Caco-2 (cell line): Measurements from ENCODE around the gene CPED1. TPM values are rescaled to one million over a fixed set of nuclear protein-coding genes. Genes with fewer than 3 reads are reported as not detected.

Experiments used
- BruUV-seq: library from RNA; stranded (reverse); fragments of 400-500 nt; replicated peaks from 2 replicates; lab custom pipeline; 2021; lab: Mats Ljungman, UMichigan
- CTCF ChIA-PET: fragments of 300-600 bp; sonication (Branson Sonifier 250); formaldehyde crosslinking; loops from one replicate; lab custom pipeline; 2022; ENCODE audit warnings: antibody characterized with exemption; lab: Charles Lee
- POLR2A ChIA-PET: fragments of 300-600 bp; sonication (Branson Sonifier 250); formaldehyde crosslinking; loops from one replicate; lab custom pipeline; 2022; ENCODE audit warnings: antibody characterized with exemption; lab: Charles Lee
- DNase-seq, 2 experiments: peaks; one replicate each; pipeline versions ENCODE4 v3.0.0 to v3.0.0-alpha.2; 2020 to 2022
- H3K27me3 ChIP-seq: replicated peaks from 2 replicates; pipeline ENCODE4 v1.6.0; 2011; ENCODE audit warnings: low read length; ENCODE audit not compliant: control insufficient read depth, insufficient read depth
- H3K36me3 ChIP-seq: 2 replicates; pipeline ENCODE4 v1.5.1; 2011; ENCODE audit warnings: low read length; ENCODE audit not compliant: control insufficient read depth, insufficient read depth
- H3K4me1 ChIP-seq: fragments of 250-450 bp; sonication (Bioruptor Pico); 2 replicates; pipeline ENCODE4 v1.5.1; 2020; ENCODE audit warnings: mild to moderate bottlenecking
- H3K4me3 ChIP-seq: 2 replicates; pipeline ENCODE4 v1.5.1; 2011; ENCODE audit warnings: low read depth, mild to moderate bottlenecking, control low read depth, low read length
- H3K9me3 ChIP-seq: fragments of 250-450 bp; sonication (Bioruptor Pico); 2 replicates; pipeline ENCODE4 v1.5.1; 2020; ENCODE audit warnings: mild to moderate bottlenecking, moderate library complexity
- H3K27ac Mint-ChIP-seq: one replicate; pipeline ENCODE4 v1.8.0; 2022; ENCODE audit warnings: mixed read lengths; ENCODE audit not compliant: unreplicated experiment
- H3K27me3 Mint-ChIP-seq: one replicate; pipeline ENCODE4 v1.8.0; 2022; ENCODE audit warnings: mixed read lengths; ENCODE audit not compliant: insufficient read depth, unreplicated experiment
- H3K36me3 Mint-ChIP-seq: one replicate; pipeline ENCODE4 v1.8.0; 2022; ENCODE audit warnings: mild to moderate bottlenecking, mixed read lengths; ENCODE audit not compliant: insufficient read depth, unreplicated experiment
- H3K4me1 Mint-ChIP-seq: one replicate; pipeline ENCODE4 v1.8.0; 2022; ENCODE audit warnings: low read depth, mixed read lengths; ENCODE audit not compliant: unreplicated experiment
- H3K4me3 Mint-ChIP-seq: one replicate; pipeline ENCODE4 v1.8.0; 2022; ENCODE audit warnings: mild to moderate bottlenecking, moderate library complexity, mixed read lengths; ENCODE audit not compliant: unreplicated experiment
- H3K9me3 Mint-ChIP-seq: one replicate; pipeline ENCODE4 v1.8.0; 2022; ENCODE audit warnings: mixed read lengths; ENCODE audit not compliant: unreplicated experiment
- intact Hi-C: fragments of 100-400 bp; cut with micrococcal nuclease; formaldehyde crosslinking; loops from one replicate; pipeline ENCODE4 v1.10.0; 2022; ENCODE audit not compliant: unreplicated experiment
- total RNA-seq: library from RNA; stranded (reverse); gene quantifications from 2 replicates; pipeline ENCODE4 v1.2.3, GENCODE V29; 2022
- TF ChIP-seq, protein P1 (sequence below), 2 experiments: fragments of 200-600 bp in 1 of 2; IDR thresholded peaks; 1 replicate in 1 of 2; 2 replicates in 1 of 2; pipeline versions ENCODE4 v1.5.1 to v1.8.0; 2011 to 2022; ENCODE audit warnings: antibody characterized with exemption in 1 of 2, control low read depth in 1 of 2, inconsistent platforms in 1 of 2, low read depth in 1 of 2, low read length in 1 of 2, mild to moderate bottlenecking in 1 of 2, moderate library complexity in 1 of 2; ENCODE audit not compliant: insufficient read depth in 1 of 2, severe bottlenecking in 1 of 2, unreplicated experiment in 1 of 2

The CPED1 gene
- total RNA-seq, 1 experiment from 2014 or later: 0.23 TPM

DNA sequence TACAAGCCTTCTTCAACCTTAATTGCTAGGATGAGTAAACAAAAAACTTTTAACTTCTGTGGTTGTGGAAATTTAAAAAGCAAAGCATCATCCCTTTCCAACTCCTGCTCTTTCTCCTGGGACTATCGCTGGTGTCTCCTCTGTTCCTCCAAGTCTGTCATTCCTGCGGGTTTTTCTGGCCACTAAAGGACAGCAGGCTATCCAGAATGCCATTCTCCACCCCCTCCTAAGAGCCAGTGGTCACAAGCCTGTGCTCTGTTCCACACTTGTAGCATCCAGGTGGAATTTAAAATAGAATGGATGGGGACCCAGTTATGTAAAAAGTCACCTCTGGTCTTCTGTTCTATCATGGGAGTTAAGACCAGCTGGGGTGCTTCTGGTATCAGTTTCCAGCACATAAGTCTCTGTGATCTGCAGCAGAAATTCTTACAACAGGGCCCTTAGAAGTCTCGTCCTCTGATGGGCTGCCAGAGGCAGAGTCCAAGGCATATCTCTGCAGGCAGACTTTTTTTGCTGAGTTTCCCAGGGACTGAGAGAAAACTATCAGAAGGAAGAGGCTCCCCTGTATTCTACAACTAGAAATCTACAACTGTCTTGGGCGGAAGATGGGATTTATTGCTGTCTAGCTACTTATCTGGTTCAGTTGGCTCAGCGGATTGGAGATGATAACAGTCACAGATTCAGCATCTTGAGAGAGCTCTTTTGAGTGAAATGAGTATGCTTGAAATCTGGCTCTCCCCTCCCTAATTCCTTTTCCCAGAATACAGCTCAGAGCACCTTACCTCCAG lies 335.2 kb downstream of the CPED1 start:
- H3K9me3 ChIP-seq: no peaks in the 10 kb centered on the region
- no peaks in the 10 kb centered on the region for H3K4me1 ChIP-seq
- Mint-ChIP-seq H3K9me3 (no peaks in the 10 kb centered on the region), H3K4me1 (no peaks in the 10 kb centered on the region), H3K27ac (no peak overlapping the region), H3K27me3 (peaks cover 18% of the 10 kb centered on the region), H3K36me3 (no peaks in the 10 kb centered on the region), H3K4me3 (no peak overlapping the region)
- TF ChIP-seq, protein P1, sequence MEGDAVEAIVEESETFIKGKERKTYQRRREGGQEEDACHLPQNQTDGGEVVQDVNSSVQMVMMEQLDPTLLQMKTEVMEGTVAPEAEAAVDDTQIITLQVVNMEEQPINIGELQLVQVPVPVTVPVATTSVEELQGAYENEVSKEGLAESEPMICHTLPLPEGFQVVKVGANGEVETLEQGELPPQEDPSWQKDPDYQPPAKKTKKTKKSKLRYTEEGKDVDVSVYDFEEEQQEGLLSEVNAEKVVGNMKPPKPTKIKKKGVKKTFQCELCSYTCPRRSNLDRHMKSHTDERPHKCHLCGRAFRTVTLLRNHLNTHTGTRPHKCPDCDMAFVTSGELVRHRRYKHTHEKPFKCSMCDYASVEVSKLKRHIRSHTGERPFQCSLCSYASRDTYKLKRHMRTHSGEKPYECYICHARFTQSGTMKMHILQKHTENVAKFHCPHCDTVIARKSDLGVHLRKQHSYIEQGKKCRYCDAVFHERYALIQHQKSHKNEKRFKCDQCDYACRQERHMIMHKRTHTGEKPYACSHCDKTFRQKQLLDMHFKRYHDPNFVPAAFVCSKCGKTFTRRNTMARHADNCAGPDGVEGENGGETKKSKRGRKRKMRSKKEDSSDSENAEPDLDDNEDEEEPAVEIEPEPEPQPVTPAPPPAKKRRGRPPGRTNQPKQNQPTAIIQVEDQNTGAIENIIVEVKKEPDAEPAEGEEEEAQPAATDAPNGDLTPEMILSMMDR (IDR thresholded peaks at IDR 0.05; ENCODE audit: insufficient read depth in 1 of 2, low read depth in 1 of 2, low read length in 1 of 2, severe bottlenecking in 1 of 2, unreplicated experiment in 1 of 2): no peak
- CTCF ChIA-PET: no interaction called here
- BruUV-seq: no TSS peak
- POLR2A ChIA-PET: no interaction called here
- DNase-seq: no peak
- intact Hi-C loops: no loop called here
- no peaks in the 10 kb centered on the region for H3K36me3 ChIP-seq
- H3K27me3 ChIP-seq: 0 out of 2 replicates have a peak, but pooled peaks cover 1% of the 10 kb centered on the region
- no peak overlapping the region for H3K4me3 ChIP-seq

- no peak for DNase-seq
- TF ChIP-seq, protein P1 (IDR thresholded peaks at IDR 0.05; ENCODE audit: insufficient read depth in 1 of 2, low read depth in 1 of 2, low read length in 1 of 2, severe bottlenecking in 1 of 2, unreplicated experiment in 1 of 2): no peak
- Histone ChIP-seq H3K9me3 (no peaks in the 10 kb centered on the region), H3K36me3 (no peaks in the 10 kb centered on the region), H3K4me1 (0 out of 2 replicates have a peak, but pooled peaks cover 5% of the 10 kb centered on the region), H3K27me3 (0 out of 2 replicates have a peak, but pooled peaks cover 4% of the 10 kb centered on the region), H3K4me3 (no peak overlapping the region)
- Mint-ChIP-seq H3K27ac (no peak overlapping the region), H3K27me3 (peaks cover 34% of the 10 kb centered on the region), H3K9me3 (no peaks in the 10 kb centered on the region), H3K4me1 (peaks cover 5% of the 10 kb centered on the region), H3K4me3 (no peak overlapping the region), H3K36me3 (no peaks in the 10 kb centered on the region)
- CTCF ChIA-PET: no interaction called here
- no TSS peak for BruUV-seq
- POLR2A ChIA-PET: no interaction called here
- intact Hi-C loops: no loop called here
These were observed 339.2 kb downstream of the CPED1 start for GRCh38 chr7:121327671-121328070.

DNA sequence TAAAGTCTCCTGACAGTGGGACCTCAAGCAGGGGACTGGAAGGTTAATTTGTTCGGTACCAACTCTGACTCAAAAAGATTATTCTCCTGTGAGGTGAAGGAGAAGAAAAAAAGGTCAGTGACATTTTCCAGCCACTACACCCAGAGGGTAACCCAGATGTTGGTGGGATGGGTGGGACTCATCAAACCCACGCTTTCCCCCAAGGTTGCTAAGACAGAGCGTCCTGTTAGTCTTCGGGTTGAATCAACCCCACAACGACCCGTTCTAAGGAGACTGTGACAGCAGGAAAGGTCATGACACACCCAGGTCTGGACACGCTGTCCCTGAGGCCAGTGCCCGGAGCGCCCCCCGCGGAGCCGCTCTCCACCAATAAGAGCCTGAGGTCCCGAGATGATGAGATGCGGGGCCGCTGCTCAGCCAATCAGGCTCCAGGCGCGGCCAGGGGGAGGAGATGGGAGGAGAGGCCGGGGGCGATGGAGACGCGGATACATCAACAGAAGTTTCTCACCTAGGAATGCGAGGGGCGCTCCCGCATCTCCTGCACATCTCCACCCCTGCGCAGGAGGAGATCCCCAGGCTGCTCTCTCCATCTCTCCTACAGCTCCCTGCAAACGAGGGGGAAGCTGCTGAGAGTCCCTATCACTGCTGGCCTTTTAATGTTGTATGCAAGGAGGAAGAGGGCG lies 340.1 kb downstream of the CPED1 start, which contains the start of gene WNT16:
Gene WNT16 (plus strand): TSS at position 493 of the 683 bp plus-strand sequence. CDS start 293 bp downstream, outside the sequence.
- no TSS peak for BruUV-seq
- 0 out of 2 replicates have a peak, but pooled peaks cover 4% of the 10 kb centered on the region for H3K27me3 ChIP-seq
- POLR2A ChIA-PET: no interaction called here

More for the DNA sequence above, 340.1 kb downstream of the CPED1 start, which contains the start of gene WNT16:
- Histone ChIP-seq H3K4me3 (no peak within 1 kb of the TSS), H3K4me1 (0 out of 2 replicates have a peak, but pooled peaks cover 5% of the 10 kb centered on the region), H3K36me3 (no peaks in the 10 kb centered on the region), H3K9me3 (no peaks in the 10 kb centered on the region)
- Mint-ChIP-seq H3K4me1 (peaks cover 5% of the 10 kb centered on the region), H3K4me3 (peak within 1 kb of the TSS; percentile 73), H3K27me3 (peaks cover 34% of the 10 kb centered on the region), H3K27ac (no peak within 1 kb of the TSS), H3K36me3 (no peaks in the 10 kb centered on the region), H3K9me3 (no peaks in the 10 kb centered on the region)
- CTCF ChIA-PET: interaction anchor here (1.0 kb wide), 1 partner anchor 666 kb away, joined by 3 read pairs; no protein-coding TSS in a partner anchor
- intact Hi-C loops: no loop called here
- DNase-seq: no peak
- TF ChIP-seq, protein P1 (IDR thresholded peaks at IDR 0.05; ENCODE audit: insufficient read depth in 1 of 2, low read depth in 1 of 2, low read length in 1 of 2, severe bottlenecking in 1 of 2, unreplicated experiment in 1 of 2): no peak
